CD1c-positive myeloid dendritic cell (primary cell): ENCODE results near the gene HRG.
"Not testable (repeated sequence)": the region's sequence is repeated elsewhere in the genome, so short reads cannot be mapped to it uniquely, and the experiment has no call there.

Experiments used
- DNase-seq: peaks from one replicate; pipeline ENCODE4 v3.0.0-alpha.2; 2016; ENCODE audit errors: extremely low spot score

Gene HRG

DNA sequence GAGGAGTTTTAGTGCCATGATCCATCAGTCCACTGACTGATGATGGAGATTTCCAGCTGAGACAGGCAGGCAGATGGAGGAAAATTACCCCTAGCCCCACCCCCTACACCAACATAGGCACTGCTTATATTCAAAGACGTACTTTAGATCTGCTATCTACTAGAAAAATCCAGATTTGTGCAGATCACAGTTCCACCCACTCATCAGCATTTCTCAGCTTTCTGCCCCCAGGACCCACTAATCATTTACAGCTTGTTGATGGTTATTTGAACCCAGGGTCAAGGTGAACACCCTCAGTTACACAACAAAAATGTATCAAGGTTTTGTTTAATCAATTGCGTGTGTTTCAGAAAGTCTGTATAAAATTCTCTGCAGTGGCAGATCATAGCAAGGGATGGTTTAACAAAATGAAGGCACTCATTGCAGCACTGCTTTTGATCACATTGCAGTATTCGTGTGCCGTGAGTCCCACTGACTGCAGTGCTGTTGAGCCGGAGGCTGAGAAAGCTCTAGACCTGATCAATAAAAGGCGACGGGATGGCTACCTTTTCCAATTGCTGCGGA lies at the start of gene HRG:
HRG (plus strand) TSS at position 390 of the 564 bp plus-strand sequence; CDS start at position 408, 18 bp downstream.
- DNase-seq = no peak

DNA sequence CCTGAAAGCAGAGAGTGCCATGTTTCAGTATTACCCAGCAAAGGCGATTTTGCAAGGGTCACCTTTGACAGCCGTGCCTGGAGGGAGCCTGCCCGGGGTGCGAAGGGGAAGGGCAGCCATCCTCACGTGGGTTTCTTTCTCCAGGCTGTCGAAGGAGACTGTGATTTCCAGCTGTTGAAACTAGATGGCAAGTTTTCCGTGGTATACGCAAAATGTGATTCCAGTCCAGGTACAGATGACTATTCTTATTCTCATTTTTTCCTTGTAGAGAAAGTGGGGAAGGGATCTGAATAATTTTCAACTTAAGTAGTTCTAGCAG lies 49.6 kb upstream of the HRG start:
- no peak for DNase-seq

- DNase-seq = peak; percentile 86
Measured at GRCh38 chr3:186617036-186617946, 48.5 kb upstream of the HRG start.

GRCh38 chr3:186618318-186618938 lies 47.4 kb upstream of the HRG start:
- no peak for DNase-seq

- DNase-seq = no peak
Measured at GRCh38 chr3:186619787-186620212, 46.0 kb upstream of the HRG start.

GRCh38 chr3:186620213-186621092 lies 45.4 kb upstream of the HRG start:
- DNase-seq = no peak

- no peak for DNase-seq
Measured at GRCh38 chr3:186621894-186622650, 43.7 kb upstream of the HRG start.

DNA sequence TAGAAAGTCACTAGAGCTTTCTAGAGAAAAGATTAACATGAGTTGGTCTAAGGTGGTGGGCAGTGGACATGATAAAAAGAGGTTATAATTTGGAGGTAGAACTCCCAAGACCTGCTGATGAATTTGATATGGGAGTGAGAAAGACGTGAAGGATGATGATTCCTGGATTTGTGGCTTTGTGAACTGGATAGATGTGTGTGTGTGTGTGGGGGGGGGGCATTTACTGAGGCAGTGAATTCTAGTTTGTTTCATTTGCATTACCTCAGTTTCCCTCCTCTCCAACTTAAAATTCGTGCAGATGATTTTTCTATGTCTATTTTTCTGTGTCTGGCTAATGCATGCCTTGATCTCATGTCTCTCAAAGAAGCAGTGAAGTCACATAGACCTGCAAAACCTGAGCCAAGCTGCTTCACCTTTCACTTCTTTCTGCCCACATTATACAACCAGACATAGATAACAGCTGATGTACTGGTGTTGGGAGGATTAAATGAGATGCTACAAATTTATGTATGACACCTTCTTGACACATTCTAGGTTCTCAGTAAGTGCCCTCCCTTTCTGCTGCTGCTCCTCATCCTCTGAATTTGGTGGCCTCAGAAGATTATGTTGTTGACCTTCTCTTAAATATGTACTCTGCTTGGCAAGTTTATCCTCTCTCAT lies 43.0 kb upstream of the HRG start:
- DNase-seq = no peak

DNA sequence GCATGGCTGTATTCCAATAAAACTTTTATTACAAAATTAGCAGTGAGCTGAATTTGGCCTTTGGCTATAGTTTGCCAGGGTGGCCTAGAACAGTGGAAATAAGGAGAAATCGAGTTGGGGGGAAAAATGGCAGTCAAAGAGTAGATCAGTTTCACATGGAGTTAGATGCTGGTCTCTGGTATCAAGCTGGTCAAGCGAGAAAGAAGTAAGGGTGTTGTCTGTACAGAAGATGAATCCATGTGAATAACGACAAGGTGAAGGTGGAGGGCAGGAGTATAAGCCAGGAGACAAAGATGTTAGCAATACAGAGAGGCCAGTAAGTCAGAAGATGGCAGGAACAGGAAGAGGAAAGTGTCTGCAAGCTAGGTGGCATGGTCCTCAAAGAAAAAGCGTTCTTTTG lies 41.2 kb upstream of the HRG start:
- DNase-seq = no peak

DNA sequence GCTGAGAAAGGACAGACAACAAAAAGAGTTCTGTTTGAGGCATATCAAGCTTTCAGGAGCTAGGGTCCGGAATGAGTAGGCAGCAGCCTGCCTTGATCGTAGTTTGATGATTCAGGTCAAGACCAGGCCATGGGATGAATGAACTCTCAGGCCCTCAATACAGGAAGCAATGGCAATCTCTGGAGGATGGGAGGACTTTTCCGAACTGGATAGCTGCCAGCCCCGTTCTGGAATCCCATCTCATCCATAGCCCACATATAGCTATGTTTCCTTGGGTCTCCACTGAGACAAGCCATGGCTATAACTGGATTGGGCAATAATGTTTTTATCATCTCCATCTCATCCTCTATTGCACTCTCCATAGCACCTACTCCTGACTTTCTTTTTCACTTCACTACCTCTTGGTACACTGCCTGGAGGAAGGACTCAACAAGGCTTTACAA lies 40.2 kb upstream of the HRG start:
- DNase-seq = no peak

DNA sequence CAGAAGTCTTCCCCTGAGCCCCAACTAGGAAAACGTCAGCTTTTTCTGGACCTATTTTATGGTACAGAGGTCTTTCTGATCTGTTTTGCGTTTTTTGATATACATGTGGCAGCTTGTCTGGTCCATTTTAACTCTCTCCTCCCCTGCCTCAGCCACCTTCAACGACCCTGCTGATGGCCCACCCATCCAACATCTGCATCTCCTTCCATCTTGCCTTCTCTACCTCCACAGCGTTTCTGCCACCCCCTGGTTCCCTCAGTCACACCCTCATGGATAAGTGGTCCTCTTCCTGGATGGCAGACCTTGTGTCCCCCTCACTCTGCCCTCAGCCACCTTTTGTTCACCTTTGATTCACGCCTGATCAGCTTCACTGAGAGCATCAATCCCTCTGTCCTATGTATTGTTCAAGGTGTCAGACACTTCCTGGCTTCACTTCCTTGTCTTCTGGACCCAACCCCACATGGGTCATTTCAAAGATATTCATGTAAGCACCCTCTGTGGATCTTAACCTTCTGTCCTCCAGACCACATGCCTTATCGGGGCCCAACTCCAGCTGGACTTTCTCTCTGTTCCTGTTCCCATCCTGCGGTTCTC lies 39.5 kb upstream of the HRG start:
- no peak for DNase-seq

DNA sequence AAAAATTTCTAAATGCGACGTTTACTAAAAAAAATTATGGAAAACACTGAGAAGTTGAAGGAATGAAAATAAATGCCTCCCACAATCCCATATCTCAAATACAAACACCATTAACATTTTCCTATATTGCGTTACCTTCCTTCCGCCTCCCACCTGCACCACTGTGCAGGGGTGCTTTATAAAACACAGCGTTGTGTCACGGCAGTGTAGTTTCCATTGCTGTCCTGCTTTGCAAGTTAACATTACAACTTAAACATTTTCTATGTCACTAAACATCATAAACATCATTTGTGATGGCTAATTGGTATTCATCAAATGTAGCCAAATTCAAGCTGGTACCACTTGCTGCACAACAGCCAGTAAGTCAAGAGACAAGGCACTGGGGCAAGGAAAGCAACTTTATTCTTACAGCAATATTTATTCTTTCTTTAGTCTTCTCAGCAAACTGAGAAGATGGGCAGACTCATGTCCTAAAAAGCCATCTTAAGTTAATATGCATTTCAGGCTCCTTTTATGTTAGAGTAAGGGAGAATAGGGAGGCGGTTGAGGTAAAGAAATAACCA lies 37.9 kb upstream of the HRG start:
- DNase-seq = no peak

GRCh38 chr3:186628756-186629155 lies 37.1 kb upstream of the HRG start:
- DNase-seq = no peak

DNA sequence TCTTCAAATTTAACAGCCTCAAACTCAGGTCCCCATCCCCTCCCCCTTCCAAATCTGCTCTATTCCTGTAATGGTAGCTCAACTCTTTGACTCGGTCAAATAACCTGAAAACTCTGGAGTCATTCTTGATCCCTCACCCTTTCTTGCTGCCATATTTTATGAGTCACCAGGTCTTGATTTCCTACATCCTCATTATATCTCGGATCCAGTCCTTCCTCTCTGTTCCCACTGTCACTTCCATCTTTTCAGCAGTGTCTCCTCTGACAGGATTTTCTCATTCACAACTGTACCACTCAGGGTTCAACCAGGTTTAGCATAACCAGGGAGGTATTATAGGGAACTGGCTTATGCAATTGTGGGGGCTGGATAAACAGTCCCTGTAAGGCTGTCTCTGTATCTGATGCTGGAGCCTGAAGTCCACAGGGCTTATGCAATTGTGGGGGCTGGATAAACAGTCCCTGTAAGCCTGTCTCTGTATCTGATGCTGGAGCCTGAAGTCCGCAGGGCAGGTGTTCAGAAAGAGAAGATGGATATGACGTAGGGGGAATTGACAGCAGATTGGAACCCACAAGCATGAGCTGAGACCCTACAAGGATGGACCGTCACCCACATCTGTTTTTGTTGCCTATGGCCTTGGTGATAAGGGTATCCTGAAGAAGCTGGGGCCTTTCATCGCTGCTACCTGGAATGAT lies 34.7 kb upstream of the HRG start:
- DNase-seq = peak; percentile 16

- no peak for DNase-seq
Measured at GRCh38 chr3:186633481-186633880, 32.3 kb upstream of the HRG start.

DNA sequence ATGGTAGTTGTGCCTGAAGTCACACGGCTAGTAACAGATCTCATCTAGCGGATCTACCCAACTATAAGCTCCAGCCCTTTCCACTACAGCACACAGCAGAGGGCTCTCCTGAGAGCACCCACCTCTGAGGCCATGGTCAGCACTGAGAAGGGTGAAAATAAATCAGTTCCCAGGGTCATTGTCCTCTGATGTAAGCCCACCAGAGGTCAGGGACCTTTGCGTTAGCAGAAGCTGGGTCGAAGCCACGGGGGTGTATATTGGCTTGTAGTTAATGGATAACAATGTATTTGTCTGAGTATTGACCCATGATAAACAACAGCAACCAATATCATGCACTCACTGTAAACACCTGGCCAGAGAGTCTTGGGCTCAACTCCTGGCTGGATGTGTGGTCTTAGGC lies 31.6 kb upstream of the HRG start:
- DNase-seq = not testable (repeated sequence)

- no peak for DNase-seq
Measured at GRCh38 chr3:186635532-186635931, 30.3 kb upstream of the HRG start.

DNA sequence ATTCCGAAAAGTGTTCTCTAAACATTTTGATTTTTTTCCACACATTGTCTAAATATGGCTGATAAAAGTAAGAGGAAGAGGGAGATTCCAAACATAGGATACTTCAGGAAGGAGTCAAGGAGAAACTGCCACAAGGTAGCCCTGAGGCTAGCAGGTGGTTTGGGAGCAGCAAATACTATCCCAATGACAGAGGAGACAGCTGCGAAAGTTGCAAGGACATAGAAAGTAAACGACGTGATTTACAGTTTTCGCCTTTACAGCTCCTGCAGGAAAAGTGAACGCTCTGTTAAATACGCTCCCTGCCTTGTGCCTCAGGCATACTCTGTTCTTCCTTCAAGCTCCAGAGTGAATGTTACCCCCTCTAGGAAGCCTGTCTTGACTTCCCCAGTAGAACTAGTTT lies 29.3 kb upstream of the HRG start:
- DNase-seq = no peak

- DNase-seq = no peak
Measured at GRCh38 chr3:186637686-186638085, 28.1 kb upstream of the HRG start.
